MG63 (cell line): ENCODE results near the gene CLCNKB. TPM values are rescaled to one million over a fixed set of nuclear protein-coding genes. Genes with fewer than 3 reads are reported as not detected.
"Not testable (repeated sequence)": the region's sequence is repeated elsewhere in the genome, so short reads cannot be mapped to it uniquely, and the experiment has no call there.

Source experiments
- DNase-seq: peaks from one replicate; pipeline ENCODE4 v3.0.0-alpha.2; 2020
- H3K27me3 ChIP-seq: fragments of 250-450 bp; sonication (Bioruptor Pico); 2 replicates; pipeline ENCODE4 v1.5.1; 2020; ENCODE audit warnings: mild to moderate bottlenecking, moderate library complexity
- H3K36me3 ChIP-seq: fragments of 250-450 bp; sonication (Bioruptor Pico); 2 replicates; pipeline ENCODE4 v1.5.1; 2020; ENCODE audit warnings: mild to moderate bottlenecking, moderate library complexity
- H3K4me3 ChIP-seq: fragments of 250-450 bp; sonication (Bioruptor Pico); 2 replicates; pipeline ENCODE4 v1.5.1; 2020; ENCODE audit warnings: mild to moderate bottlenecking, moderate library complexity
- H3K9me3 ChIP-seq: fragments of 250-450 bp; sonication (Bioruptor Pico); 2 replicates; pipeline ENCODE4 v1.5.1; 2020; ENCODE audit warnings: mild to moderate bottlenecking, moderate library complexity
- total RNA-seq: library from RNA; depleted of rRNA; stranded (reverse); fragments of >200 nt; shearing (Covaris generic); gene quantifications from 2 replicates; pipeline ENCODE4 v1.2.3, GENCODE V29; 2014; ENCODE audit warnings: low replicate concordance

CLCNKB gene
- total RNA-seq, 1 experiment from 2014 or later = not detected

DNA sequence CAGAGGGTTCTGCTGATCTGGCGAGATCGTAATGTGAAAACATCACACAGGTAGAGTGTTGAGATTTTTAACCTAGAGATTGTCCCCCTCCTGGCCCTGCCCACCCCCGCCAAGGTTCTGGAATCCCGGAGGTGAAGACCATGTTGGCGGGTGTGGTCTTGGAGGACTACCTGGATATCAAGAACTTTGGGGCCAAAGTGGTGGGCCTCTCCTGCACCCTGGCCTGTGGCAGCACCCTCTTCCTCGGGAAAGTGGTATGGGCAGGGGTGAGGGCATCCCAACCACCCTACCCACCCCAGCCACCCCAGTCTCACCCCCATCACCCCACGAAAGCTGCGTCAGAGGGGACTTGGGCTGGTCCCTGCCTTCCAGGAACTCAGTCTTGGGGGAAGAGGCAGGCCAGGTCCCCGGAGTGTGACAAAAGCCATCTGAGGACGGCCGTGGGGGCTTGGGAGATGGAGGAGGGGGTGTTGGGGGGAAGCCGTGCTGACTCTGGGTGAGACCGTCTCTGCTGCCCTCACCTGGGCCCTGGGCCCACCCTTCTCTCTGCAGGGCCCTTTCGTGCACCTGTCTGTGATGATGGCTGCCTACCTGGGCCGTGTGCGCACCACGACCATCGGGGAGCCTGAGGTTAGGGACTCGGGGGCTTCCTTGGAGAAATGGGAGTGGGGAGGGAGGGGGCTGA, 4.4 kb downstream of the CLCNKB start:
- Histone ChIP-seq H3K4me3 (no peak overlapping the region), H3K36me3 (no peaks in the 10 kb centered on the region), H3K27me3 (no peaks in the 10 kb centered on the region), H3K9me3 (no peaks in the 10 kb centered on the region)
- no peak for DNase-seq

DNA sequence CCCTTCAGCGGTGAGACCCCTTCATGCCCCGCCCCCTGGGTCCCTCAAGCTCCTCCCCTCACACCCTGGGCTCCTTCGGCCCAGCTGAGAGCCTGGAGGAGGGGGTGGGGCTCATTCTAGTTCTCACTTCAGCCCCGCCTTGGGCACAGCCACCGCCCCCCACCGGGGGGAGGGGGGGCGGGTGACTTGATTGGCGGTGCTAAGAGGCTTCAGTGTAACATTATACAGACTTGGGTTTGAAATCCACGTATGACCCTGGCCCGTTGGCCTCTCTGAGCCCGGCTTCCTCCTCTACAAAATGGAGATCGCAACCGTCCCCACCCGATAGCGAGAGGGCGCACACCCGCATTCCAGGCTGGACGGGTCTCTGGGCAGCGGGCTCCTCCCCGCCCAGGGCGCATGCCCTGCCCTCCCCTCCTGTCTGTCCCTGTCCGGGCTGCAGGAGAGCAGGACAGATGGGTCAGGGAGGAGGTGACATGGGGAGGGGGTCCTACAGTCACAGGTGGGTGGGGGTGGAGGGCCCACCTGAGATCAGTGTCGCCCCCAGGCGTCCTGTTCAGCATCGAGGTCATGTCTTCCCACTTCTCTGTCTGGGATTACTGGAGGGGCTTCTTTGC, 5.1 kb downstream of the CLCNKB start:
- Histone ChIP-seq H3K27me3 (no peaks in the 10 kb centered on the region), H3K4me3 (no peak overlapping the region), H3K9me3 (no peaks in the 10 kb centered on the region), H3K36me3 (no peaks in the 10 kb centered on the region)
- no peak for DNase-seq

DNA sequence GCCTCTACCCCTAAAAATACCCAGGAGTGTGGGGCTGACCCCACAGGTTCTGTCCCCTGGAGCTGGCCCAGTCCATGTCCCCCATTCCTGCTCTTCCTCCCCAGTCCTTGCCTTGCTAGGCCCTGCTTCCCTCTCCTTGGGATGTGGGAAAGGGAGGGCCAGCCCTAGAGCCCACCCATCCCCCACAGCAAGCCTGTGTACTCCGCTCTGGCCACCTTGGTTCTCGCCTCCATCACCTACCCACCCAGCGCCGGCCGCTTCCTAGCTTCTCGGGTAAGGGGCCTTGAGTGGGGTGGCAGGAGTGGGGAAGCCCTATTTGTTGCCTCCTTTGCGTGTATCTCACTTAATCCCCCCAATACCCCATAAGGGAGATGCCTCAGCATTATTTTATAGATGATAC, 6.7 kb downstream of the CLCNKB start:
- no peaks in the 10 kb centered on the region for H3K27me3 ChIP-seq

DNA sequence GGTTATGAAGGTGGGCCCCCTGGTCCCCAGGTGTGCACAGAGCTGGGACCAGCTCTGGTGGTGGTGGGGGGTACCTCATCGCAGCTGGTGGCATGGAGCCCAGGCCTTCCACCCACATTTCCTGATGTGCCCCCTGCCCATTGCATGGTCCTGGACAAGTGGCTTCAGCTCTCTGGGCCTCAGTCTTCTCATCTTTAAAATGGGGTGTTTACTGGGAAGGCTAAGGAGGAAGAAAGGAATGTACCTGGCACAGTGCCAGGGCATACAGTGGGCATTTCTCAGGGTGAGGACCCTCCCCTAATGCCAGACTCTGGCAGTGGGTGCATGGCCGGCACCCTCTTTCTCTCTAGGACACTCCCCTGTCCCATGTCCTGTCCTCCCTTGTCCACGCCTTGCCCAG, 7.5 kb downstream of the CLCNKB start:
- DNase-seq = no peak
- Histone ChIP-seq H3K9me3 (no peaks in the 10 kb centered on the region), H3K4me3 (no peak overlapping the region), H3K36me3 (no peaks in the 10 kb centered on the region), H3K27me3 (no peaks in the 10 kb centered on the region)

More for the DNA sequence above, 6.7 kb downstream of the CLCNKB start:
- no peaks in the 10 kb centered on the region for H3K9me3 ChIP-seq
- no peak overlapping the region for H3K4me3 ChIP-seq
- H3K36me3 ChIP-seq = no peaks in the 10 kb centered on the region
- DNase-seq = no peak

DNA sequence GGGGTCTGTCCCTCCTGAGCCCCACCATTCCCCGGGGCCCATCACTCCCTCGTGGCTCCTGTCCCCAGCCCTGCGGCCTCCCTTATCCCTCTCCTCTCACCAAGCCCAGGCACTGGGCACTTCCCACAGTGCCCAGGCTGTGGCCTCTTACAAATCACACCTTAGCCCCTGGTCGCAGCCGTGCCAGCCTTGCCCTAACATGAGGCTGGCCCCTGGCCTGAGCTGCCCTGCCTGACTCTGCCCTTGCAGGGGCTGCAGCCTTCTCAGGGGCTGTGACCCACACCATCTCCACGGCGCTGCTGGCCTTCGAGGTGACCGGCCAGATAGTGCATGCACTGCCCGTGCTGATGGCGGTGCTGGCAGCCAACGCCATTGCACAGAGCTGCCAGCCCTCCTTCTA, 8.4 kb downstream of the CLCNKB start:
- not testable (repeated sequence) for H3K4me3 ChIP-seq, H3K27me3 ChIP-seq

DNA sequence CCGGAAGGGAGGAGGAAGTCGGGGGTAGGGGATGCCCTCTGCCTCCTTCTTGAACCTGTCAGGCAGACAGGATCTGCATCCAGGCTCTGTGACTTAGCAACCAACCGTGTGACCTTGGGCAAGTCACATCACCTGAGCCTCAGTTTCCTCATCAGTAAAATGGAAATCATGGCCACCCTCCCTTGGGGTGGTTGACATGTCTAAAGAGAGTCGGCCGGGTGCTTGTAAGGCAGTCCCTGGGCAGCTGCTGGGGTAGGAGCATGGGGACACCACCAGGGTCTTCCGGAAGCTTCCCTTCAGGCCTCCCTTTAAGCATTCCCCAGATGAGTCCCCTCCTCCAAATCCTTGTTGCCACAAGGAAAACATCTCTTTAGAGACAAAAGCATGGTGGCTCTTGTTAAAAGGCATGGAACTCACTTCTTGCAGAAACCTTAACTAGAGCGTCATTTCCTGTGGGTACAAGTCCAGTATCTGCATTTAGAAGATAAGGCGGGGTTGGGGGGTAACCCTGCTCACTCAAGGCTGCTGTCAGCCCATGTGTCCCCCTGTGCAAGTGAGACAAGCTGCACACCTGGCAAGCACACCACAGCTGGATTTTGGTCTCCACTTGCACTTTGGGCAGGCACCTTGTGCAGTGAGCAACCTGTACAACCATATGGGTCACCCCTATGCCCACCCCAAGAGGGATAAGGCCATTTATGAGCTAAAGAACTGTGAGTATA, 10.4 kb downstream of the CLCNKB start:
- Histone ChIP-seq H3K4me3 (no peak overlapping the region), H3K27me3 (no peaks in the 10 kb centered on the region), H3K9me3 (no peaks in the 10 kb centered on the region), H3K36me3 (no peaks in the 10 kb centered on the region)
- DNase-seq = no peak

More for the DNA sequence above, 8.4 kb downstream of the CLCNKB start:
- H3K9me3 ChIP-seq, DNase-seq, H3K36me3 ChIP-seq: not testable (repeated sequence)

DNA sequence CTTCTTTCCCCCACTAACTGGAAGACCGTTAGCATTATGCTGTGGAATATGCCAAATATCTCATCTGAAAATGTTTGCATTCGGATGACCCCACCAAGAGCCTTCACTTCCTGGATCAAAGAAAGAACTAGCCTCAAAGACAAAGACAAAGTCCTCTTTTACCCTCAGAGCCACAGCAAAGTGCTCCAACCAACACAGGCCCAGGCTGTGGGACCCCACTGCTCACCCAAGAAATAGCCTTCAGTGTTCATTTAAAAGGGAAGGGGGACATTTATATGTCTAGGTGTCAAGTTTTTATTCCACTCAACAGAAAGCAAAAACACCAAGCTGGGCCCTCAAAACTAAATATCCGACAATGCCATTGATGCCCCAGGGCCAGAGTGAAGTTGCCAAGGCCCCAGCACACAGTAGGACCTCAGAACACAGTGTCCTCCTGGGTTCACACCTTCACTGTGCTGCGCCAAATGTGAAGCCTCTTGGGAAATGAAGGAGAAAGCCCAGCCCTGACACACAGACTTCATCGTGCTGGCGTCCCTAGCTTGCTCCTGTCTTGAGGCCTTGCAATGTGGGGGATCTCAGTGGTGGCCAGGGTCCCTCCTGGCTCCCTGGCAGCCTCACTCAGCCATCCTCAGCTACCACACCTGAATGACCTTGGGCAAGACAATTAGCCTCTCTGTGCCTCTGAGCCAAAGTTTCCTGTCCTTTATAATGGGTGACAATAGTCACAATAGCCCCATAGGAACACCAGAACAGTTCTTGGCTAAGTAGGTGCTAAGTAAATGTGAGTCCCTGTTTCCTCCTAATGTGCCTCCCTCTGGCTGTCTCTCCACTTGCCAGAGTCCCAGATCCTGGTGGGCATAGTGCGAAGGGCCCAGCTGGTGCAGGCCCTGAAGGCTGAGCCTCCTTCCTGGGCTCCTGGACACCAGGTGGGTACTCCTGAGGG, 11.3 kb downstream of the CLCNKB start:
- no peaks in the 10 kb centered on the region for H3K9me3 ChIP-seq
- H3K36me3 ChIP-seq = no peaks in the 10 kb centered on the region
- DNase-seq = no peak
- H3K4me3 ChIP-seq = no peak overlapping the region
- H3K27me3 ChIP-seq = no peaks in the 10 kb centered on the region

DNA sequence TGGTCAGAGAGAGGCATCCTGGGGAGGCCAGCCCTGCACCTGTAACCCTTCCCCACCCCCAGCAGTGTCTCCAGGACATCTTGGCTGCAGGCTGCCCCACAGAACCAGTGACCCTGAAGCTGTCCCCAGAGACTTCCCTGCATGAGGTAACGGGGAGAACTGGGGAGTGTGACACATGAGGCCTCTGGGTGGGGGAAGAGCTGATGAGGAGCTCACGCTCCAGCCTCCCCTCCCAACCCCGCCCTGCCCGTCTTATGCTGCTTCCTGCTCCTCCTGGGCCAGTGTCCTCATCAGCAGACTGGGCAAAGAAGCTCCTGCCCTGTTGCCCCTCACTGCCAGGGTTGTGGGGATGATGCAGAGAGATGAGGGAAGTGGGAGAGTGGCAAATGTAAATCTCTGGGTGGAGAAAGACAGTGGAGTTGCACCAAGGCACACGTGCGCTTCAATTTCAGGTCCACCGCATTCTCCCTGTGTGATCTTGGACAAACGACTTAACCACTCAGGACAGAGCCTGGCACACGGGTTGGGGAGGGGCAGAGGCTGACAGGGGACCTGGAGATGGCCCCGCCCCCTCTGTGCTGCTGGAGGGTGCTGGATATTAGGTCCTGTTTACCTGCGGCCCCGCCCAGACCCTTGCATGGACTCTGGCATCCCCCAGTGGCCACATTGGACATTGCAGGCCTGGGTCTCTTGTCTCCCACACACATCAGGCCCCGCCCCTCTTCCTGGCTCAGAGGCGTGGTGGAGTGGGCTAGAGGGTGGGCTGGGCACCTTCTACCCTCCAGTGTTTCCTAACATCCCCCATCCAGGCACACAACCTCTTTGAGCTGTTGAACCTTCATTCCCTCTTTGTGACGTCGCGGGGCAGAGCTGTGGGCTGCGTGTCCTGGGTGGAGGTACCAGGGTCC, 12.3 kb downstream of the CLCNKB start:
- Histone ChIP-seq H3K27me3 (no peaks in the 10 kb centered on the region), H3K36me3 (no peaks in the 10 kb centered on the region), H3K4me3 (no peak overlapping the region), H3K9me3 (no peaks in the 10 kb centered on the region)
- peak; percentile 82 for DNase-seq

DNA sequence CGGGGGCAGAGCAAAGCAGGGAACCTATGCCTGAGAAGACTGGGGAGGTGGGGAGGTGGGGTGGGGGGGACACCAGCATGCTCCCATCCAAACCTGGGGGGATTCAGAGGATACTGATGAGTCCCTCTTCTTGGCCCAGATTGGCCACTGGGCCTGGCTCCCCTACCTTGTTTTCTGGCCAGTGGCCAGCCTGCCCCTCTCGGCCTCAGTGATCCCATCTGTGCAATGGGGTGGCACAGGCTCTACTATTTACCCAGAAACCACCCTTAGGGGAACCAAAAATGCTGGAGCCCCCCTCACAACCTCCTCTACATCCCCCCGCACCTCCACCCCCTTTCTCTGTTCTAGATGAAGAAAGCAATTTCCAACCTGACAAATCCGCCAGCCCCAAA, 12.9 kb downstream of the CLCNKB start:
- not testable (repeated sequence) for H3K36me3 ChIP-seq, DNase-seq, H3K4me3 ChIP-seq, H3K27me3 ChIP-seq, H3K9me3 ChIP-seq

DNA sequence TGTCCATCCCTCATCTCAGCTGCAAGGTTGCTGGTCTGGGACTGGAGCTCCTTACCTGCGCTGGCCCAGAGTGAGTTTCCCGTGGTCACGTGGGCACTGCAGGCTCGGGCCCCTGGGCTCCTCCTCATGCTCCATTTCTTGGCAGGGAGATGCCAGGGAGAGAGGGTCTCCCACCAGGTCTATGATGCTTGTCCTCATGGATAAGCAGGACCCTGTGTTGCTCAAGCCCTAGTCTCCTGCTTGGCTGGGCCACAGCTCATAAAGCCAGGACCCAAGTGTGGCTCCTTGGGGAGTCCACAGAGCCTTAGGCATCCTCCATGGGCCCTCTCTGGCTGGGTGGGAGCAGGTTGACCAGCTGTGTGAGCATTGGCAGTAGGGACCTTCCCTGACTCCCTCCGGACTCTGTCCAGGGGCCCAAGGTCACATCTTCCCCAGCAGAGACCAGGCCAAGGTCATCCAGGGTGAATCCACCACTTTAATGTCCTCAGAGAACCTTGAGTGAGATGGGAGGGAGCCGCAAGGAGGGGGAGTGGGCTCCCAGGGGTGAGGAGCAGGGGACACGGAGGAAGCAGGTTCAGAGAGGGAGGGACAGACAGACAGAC, 13.8 kb downstream of the CLCNKB start:
- H3K27me3 ChIP-seq, H3K9me3 ChIP-seq, DNase-seq, H3K4me3 ChIP-seq, H3K36me3 ChIP-seq: not testable (repeated sequence)

DNA sequence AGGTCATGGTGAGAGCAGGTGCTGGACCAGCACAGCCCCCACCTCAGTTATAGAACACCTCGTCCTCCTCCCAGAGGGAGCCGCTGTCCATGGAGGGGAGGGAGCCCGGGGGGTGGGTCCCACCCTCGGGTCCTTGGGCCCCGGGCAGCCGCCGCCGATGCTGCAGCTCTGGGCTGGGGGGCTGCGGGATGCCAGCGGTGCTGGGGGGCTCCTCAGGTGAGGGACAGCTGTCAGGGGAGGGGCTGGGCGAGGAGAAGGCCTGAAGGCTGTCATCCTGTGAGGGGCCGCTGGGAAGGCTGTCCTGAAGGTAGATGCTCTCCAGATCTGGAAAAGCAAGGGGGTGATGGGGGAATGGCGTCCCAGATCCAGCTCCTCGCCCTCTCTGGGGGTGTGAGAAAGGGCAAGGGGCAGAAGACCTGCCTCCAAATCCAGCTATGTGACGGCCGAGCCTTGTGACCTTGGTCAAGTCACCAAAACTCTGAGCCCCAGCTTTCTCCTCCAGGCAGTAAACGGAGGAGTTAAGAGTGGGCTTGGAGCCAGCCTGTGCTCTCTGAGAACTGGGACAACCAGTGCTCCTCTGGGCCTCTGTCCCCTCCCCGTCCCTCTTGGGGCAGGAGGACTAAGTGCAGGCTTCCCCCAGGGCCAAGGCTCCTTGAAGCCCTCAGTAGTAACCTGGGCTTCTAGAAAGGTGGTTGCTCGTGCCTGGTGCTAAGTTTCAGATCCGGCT, 15.0 kb downstream of the CLCNKB start:
- H3K4me3 ChIP-seq, H3K27me3 ChIP-seq, H3K36me3 ChIP-seq, H3K9me3 ChIP-seq, DNase-seq: not testable (repeated sequence)

DNA sequence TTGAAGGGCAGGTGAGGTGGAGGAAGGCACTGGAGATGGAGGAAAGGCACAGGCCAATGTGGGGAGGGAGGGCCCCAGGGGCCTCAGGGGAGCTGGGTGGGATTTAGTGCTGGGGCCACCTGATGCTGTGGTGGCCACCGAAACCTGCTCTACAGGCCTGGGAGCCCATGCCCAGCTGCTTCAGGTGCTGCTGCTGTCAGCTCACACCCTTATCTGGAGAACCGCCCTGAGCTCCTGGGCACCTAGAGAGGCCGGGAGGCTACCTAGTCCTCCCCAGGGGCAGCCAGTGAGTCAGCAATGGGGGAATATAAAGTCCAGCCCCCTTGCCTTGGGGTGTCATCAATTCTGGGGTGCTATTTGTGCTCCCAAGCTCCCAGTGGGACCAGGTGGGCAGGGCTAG, 17.7 kb downstream of the CLCNKB start:
- no peaks in the 10 kb centered on the region for H3K36me3 ChIP-seq
- H3K9me3 ChIP-seq = no peaks in the 10 kb centered on the region
- DNase-seq = no peak
- H3K4me3 ChIP-seq = no peak overlapping the region
- no peaks in the 10 kb centered on the region for H3K27me3 ChIP-seq

DNA sequence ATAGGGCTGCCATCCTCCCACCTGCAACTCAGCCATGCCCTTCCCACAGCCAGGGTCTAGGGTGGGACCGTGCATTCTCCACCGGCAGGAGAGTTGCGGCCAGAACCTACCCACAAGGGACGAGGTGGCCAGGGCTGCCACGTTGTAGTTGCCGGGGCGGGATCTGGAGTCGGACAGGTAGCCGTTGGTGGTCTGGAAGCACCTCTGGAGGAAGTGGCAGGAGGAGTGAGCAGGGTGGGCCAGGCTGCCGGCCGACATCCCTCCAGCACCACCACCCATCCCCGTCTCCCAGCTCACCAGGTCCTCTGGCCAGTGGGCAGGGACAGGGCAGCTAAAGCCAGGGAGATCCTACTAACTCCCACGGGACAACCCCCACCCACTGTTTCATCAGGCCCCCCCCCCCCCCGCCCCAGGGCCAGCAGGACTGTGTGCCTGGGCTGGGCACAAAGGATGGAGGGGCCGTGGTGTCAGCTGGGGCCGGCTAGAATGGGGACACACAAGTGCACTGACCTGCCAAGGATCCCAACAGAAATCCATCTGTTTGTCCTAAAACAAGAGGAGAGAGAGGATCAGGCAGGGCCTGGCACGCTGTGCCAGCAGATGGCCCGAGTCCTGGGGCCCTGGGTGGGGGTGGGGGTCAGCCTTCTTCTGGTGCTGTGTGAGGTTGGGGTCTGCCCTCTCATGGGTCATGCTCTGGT, 18.6 kb downstream of the CLCNKB start:
- H3K36me3 ChIP-seq, H3K4me3 ChIP-seq, H3K27me3 ChIP-seq, DNase-seq, H3K9me3 ChIP-seq: not testable (repeated sequence)

DNA sequence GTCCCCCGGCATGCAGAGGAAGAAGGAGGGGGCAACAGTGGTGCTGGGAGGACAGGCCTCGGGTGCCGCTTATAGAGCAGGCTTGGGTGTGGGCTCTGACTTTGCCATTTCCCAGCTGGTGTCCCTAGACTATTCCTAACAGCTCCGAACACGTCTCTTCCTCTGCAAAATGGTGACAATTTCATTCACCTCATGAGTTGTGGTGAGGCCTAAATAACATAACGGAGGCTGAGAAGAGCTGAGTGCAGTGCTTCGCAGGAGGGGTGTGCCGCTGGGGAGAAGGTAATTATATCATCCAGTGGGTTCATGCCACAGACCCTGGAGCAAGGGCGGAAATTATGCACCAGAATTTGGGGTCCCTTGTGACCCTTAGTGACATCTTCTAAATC, 19.1 kb downstream of the CLCNKB start:
- DNase-seq, H3K4me3 ChIP-seq, H3K9me3 ChIP-seq, H3K27me3 ChIP-seq, H3K36me3 ChIP-seq: not testable (repeated sequence)
